Measurements from ENCODE around the gene LARGE1. TPM values are rescaled to one million over a fixed set of nuclear protein-coding genes. Genes with fewer than 3 reads are reported as not detected.
A peak's percentile ranks its signal among the peaks of the same experiment; 100 is the strongest.

The LARGE1 gene
- total RNA-seq, 1 donor = 22.8 TPM

- no peak overlapping the region for H3K4me3 ChIP-seq (ENCODE audit: insufficient read depth, low read length)
- no peaks in the 10 kb centered on the region for H3K27me3 ChIP-seq (ENCODE audit: insufficient read depth, low read length)
- H3K36me3 ChIP-seq (ENCODE audit: insufficient read depth, low read length) = no peaks in the 10 kb centered on the region
- H2AFZ ChIP-seq (ENCODE audit: low read length) = no peak overlapping the region
- no peak for TF ChIP-seq CTCF (IDR thresholded peaks at IDR 0.05; ENCODE audit: extremely low read depth, low read depth, low read length)
- DNase-seq (ENCODE audit: insufficient read length, low spot score, missing footprints) = no peak
- H4K20me1 ChIP-seq (ENCODE audit: insufficient read depth, low read length) = no peaks in the 10 kb centered on the region
- peak overlapping the region; percentile 19 for H3K4me2 ChIP-seq (ENCODE audit: insufficient read depth, low read length)
- H3K79me2 ChIP-seq (ENCODE audit: insufficient read depth, low read length) = no peaks in the 10 kb centered on the region
- H3K9me3 ChIP-seq (ENCODE audit: low read depth, low read length) = peaks cover 3% of the 10 kb centered on the region
- H3K27ac ChIP-seq (ENCODE audit: low read depth, low read length) = peak overlapping the region; percentile 66
- peaks cover 6% of the 10 kb centered on the region for H3K4me1 ChIP-seq (ENCODE audit: insufficient read depth, low read length)
These were observed 261.5 kb downstream of the LARGE1 start for GRCh38 chr22:33658775-33659174.

- no peak overlapping the region for H3K4me2 ChIP-seq (ENCODE audit: insufficient read depth, low read length)
- no peak overlapping the region for H2AFZ ChIP-seq (ENCODE audit: low read length)
- no peak for DNase-seq (ENCODE audit: insufficient read length, low spot score, missing footprints)
- no peak overlapping the region for H3K27ac ChIP-seq (ENCODE audit: low read depth, low read length)
- TF ChIP-seq CTCF (IDR thresholded peaks at IDR 0.05; ENCODE audit: extremely low read depth, low read depth, low read length) = no peak
- peaks cover 6% of the 10 kb centered on the region for H3K4me1 ChIP-seq (ENCODE audit: insufficient read depth, low read length)
- no peaks in the 10 kb centered on the region for H3K79me2 ChIP-seq (ENCODE audit: insufficient read depth, low read length)
- H3K9me3 ChIP-seq (ENCODE audit: low read depth, low read length) = peaks cover 3% of the 10 kb centered on the region
- H3K4me3 ChIP-seq (ENCODE audit: insufficient read depth, low read length) = no peak overlapping the region
- H4K20me1 ChIP-seq (ENCODE audit: insufficient read depth, low read length) = no peaks in the 10 kb centered on the region
- H3K27me3 ChIP-seq (ENCODE audit: insufficient read depth, low read length) = no peaks in the 10 kb centered on the region
- no peaks in the 10 kb centered on the region for H3K36me3 ChIP-seq (ENCODE audit: insufficient read depth, low read length)
These were observed 262.6 kb downstream of the LARGE1 start for GRCh38 chr22:33657670-33658069.

GRCh38 chr22:33656808-33657628 lies 263.3 kb downstream of the LARGE1 start:
- no peak overlapping the region for H3K4me2 ChIP-seq (ENCODE audit: insufficient read depth, low read length)
- peaks cover 3% of the 10 kb centered on the region for H3K9me3 ChIP-seq (ENCODE audit: low read depth, low read length)
- H3K27me3 ChIP-seq (ENCODE audit: insufficient read depth, low read length) = no peaks in the 10 kb centered on the region
- H2AFZ ChIP-seq (ENCODE audit: low read length) = no peak overlapping the region
- H3K36me3 ChIP-seq (ENCODE audit: insufficient read depth, low read length) = no peaks in the 10 kb centered on the region
- no peak overlapping the region for H3K4me3 ChIP-seq (ENCODE audit: insufficient read depth, low read length)
- peak; percentile 55 for DNase-seq (ENCODE audit: insufficient read length, low spot score, missing footprints)
- no peaks in the 10 kb centered on the region for H4K20me1 ChIP-seq (ENCODE audit: insufficient read depth, low read length)
- H3K27ac ChIP-seq (ENCODE audit: low read depth, low read length) = no peak overlapping the region
- H3K4me1 ChIP-seq (ENCODE audit: insufficient read depth, low read length) = peaks cover 6% of the 10 kb centered on the region
- H3K79me2 ChIP-seq (ENCODE audit: insufficient read depth, low read length) = no peaks in the 10 kb centered on the region
- no peak for TF ChIP-seq CTCF (IDR thresholded peaks at IDR 0.05; ENCODE audit: extremely low read depth, low read depth, low read length)

GRCh38 chr22:33654173-33654895 lies 265.9 kb downstream of the LARGE1 start:
- Histone ChIP-seq H3K4me1 (ENCODE audit: insufficient read depth, low read length) (peaks cover 6% of the 10 kb centered on the region), H2AFZ (ENCODE audit: low read length) (no peak overlapping the region), H3K9me3 (ENCODE audit: low read depth, low read length) (peaks cover 3% of the 10 kb centered on the region), H3K36me3 (ENCODE audit: insufficient read depth, low read length) (no peaks in the 10 kb centered on the region), H3K4me3 (ENCODE audit: insufficient read depth, low read length) (no peak overlapping the region), H4K20me1 (ENCODE audit: insufficient read depth, low read length) (peaks cover 2% of the 10 kb centered on the region), H3K79me2 (ENCODE audit: insufficient read depth, low read length) (no peaks in the 10 kb centered on the region), H3K27ac (ENCODE audit: low read depth, low read length) (no peak overlapping the region), H3K4me2 (ENCODE audit: insufficient read depth, low read length) (no peak overlapping the region), H3K27me3 (ENCODE audit: insufficient read depth, low read length) (no peaks in the 10 kb centered on the region)
- DNase-seq (ENCODE audit: insufficient read length, low spot score, missing footprints) = no peak
- no peak for TF ChIP-seq CTCF (IDR thresholded peaks at IDR 0.05; ENCODE audit: extremely low read depth, low read depth, low read length)

All from osteoblast (primary cell).